HG02623 (cell line): ENCODE results near the gene NID1.
"Not testable (repeated sequence)": the region's sequence is repeated elsewhere in the genome, so short reads cannot be mapped to it uniquely, and the experiment has no call there.

Source experiments
- ATAC-seq: cut with Tn5 transposase; IDR thresholded peaks from one replicate; pipeline ENCODE4 v1.9.1; 2021; ENCODE audit warnings: moderate library complexity; ENCODE audit not compliant: unreplicated experiment

NID1 gene

GRCh38 chr1:235972311-235972689, 92.6 kb downstream of the NID1 start:
- peak; percentile 36 for ATAC-seq

GRCh38 chr1:235971571-235972310, 93.1 kb downstream of the NID1 start:
- ATAC-seq = peak; percentile 94

GRCh38 chr1:235971020-235971419, 93.9 kb downstream of the NID1 start:
- no peak for ATAC-seq

- ATAC-seq = no peak
These were observed 96.1 kb downstream of the NID1 start for GRCh38 chr1:235968831-235969230.

- not testable (repeated sequence) for ATAC-seq
These were observed 98.8 kb downstream of the NID1 start for GRCh38 chr1:235966134-235966533.

- no peak for ATAC-seq
These were observed 104.1 kb downstream of the NID1 start for GRCh38 chr1:235960809-235961208.

- ATAC-seq = no peak
These were observed 106.9 kb downstream of the NID1 start for GRCh38 chr1:235958021-235958420.

- no peak for ATAC-seq
These were observed 109.1 kb downstream of the NID1 start for GRCh38 chr1:235955777-235956176.

GRCh38 chr1:235954306-235955283, 110.3 kb downstream of the NID1 start:
- peak; percentile 90 for ATAC-seq

GRCh38 chr1:235953801-235954200, 111.1 kb downstream of the NID1 start:
- ATAC-seq = no peak

- ATAC-seq = peak; percentile 44
These were observed 111.8 kb downstream of the NID1 start for GRCh38 chr1:235952950-235953615.

- no peak for ATAC-seq
These were observed 113.2 kb downstream of the NID1 start for GRCh38 chr1:235951661-235952060.

- ATAC-seq = no peak
These were observed 114.6 kb downstream of the NID1 start for GRCh38 chr1:235950318-235950717.

GRCh38 chr1:235948774-235949427, 116.0 kb downstream of the NID1 start:
- no peak for ATAC-seq

GRCh38 chr1:235947989-235948388, 116.9 kb downstream of the NID1 start:
- no peak for ATAC-seq

- ATAC-seq = peak; percentile 59
These were observed 118.3 kb downstream of the NID1 start for GRCh38 chr1:235946571-235946981.

- peak; percentile 71 for ATAC-seq
These were observed 118.9 kb downstream of the NID1 start for GRCh38 chr1:235945775-235946570.

- no peak for ATAC-seq
These were observed 121.2 kb downstream of the NID1 start for GRCh38 chr1:235943581-235944114.

GRCh38 chr1:235942979-235943575, 121.8 kb downstream of the NID1 start:
- ATAC-seq = no peak

GRCh38 chr1:235942625-235942934, 122.3 kb downstream of the NID1 start:
- ATAC-seq = no peak
